Measurements from ENCODE around the gene RPL10A.
"Not testable (repeated sequence)": the region's sequence is repeated elsewhere in the genome, so short reads cannot be mapped to it uniquely, and the experiment has no call there.

GRCh38 chr6:35432702-35433101, 35.5 kb upstream of the RPL10A start:
- not testable (repeated sequence) for TF ChIP-seq ZNF70 (CRISPR knock-in tag; IDR thresholded peaks at IDR 0.05); ISL1 (CRISPR knock-in tag; IDR thresholded peaks at IDR 0.05); SNAI2 (CRISPR knock-in tag; IDR thresholded peaks at IDR 0.05); ARNTL (CRISPR knock-in tag; IDR thresholded peaks at IDR 0.05; ENCODE audit: borderline replicate concordance, low read depth); PATZ1 (CRISPR knock-in tag; IDR thresholded peaks at IDR 0.05; ENCODE audit: borderline replicate concordance); TOX (CRISPR knock-in tag; IDR thresholded peaks at IDR 0.05; ENCODE audit: borderline replicate concordance); ZNF8 (CRISPR knock-in tag; IDR thresholded peaks at IDR 0.05); CSDC2 (CRISPR knock-in tag; IDR thresholded peaks at IDR 0.05); ZC3H10 (CRISPR knock-in tag; IDR thresholded peaks at IDR 0.05); BACH2 (CRISPR knock-in tag; IDR thresholded peaks at IDR 0.05; ENCODE audit: borderline replicate concordance); RARB (CRISPR knock-in tag; IDR thresholded peaks at IDR 0.05); CREB5 (CRISPR knock-in tag; IDR thresholded peaks at IDR 0.05; ENCODE audit: low read depth); TSHZ2 (CRISPR knock-in tag; IDR thresholded peaks at IDR 0.05); ESRRG (CRISPR knock-in tag; IDR thresholded peaks at IDR 0.05)

Measured in SK-N-SH treated with all-trans-retinoic acid at 6 μM for 48 hours (cell line).